C4-2B (cell line): ENCODE data around the gene NRP2.

ENCODE experiments used
- ZFX ChIP-seq: fragments of 450-650 bp; IDR thresholded peaks from 2 replicates; pipeline ENCODE4 v1.6.1; 2017
- TF ChIP-seq, protein P1 (sequence below): fragments of 450-650 bp; conservative IDR thresholded peaks from 2 replicates; pipeline ENCODE4 v1.5.1; 2017; ENCODE audit warnings: mild to moderate bottlenecking

- TF ChIP-seq, protein P1, sequence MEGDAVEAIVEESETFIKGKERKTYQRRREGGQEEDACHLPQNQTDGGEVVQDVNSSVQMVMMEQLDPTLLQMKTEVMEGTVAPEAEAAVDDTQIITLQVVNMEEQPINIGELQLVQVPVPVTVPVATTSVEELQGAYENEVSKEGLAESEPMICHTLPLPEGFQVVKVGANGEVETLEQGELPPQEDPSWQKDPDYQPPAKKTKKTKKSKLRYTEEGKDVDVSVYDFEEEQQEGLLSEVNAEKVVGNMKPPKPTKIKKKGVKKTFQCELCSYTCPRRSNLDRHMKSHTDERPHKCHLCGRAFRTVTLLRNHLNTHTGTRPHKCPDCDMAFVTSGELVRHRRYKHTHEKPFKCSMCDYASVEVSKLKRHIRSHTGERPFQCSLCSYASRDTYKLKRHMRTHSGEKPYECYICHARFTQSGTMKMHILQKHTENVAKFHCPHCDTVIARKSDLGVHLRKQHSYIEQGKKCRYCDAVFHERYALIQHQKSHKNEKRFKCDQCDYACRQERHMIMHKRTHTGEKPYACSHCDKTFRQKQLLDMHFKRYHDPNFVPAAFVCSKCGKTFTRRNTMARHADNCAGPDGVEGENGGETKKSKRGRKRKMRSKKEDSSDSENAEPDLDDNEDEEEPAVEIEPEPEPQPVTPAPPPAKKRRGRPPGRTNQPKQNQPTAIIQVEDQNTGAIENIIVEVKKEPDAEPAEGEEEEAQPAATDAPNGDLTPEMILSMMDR, result no peak
- TF ChIP-seq ZFX, result no peak
These were observed 145.6 kb downstream of the NRP2 start for GRCh38 chr2:205827809-205828365.
